RWPE1 (cell line): Measurements from ENCODE around the gene ZNF253.

ENCODE experiments used
- CTCF ChIA-PET: fragments of 350-600 bp; sonication (Branson Sonifier 250); formaldehyde crosslinking; extraction: SDS; loops from one replicate; lab custom pipeline; 2021; lab: Yijun Ruan, JAX
- POLR2A ChIA-PET: fragments of 400-600 bp; formaldehyde crosslinking; extraction: SDS; loops from one replicate; lab custom pipeline; 2020; ENCODE audit warnings: antibody characterized with exemption; ENCODE audit not compliant: low non-redundant PET; lab: Yijun Ruan, JAX
- DNase-seq: peaks from one replicate; pipeline ENCODE4 v3.0.0; 2012; ENCODE audit warnings: low spot score
- H3K27ac ChIP-seq: fragments of 450-650 bp; 2 replicates; pipeline ENCODE4 v1.5.1; 2017
- CTCF ChIP-seq: fragments of 450-650 bp; conservative IDR thresholded peaks from 2 replicates; pipeline ENCODE4 v1.5.1; 2017; ENCODE audit warnings: low read depth, mild to moderate bottlenecking

ZNF253 gene

GRCh38 chr19:19937403-19937802, 71.7 kb downstream of the ZNF253 start:
- H3K27ac ChIP-seq = no peak overlapping the region
- POLR2A ChIA-PET = no interaction called here
- TF ChIP-seq CTCF = no peak
- CTCF ChIA-PET = interaction anchor here (0.6 kb wide), 1 partner anchor 38 kb away, joined by 6 read pairs; no protein-coding TSS in a partner anchor
- DNase-seq = no peak

- ChIA-PET POLR2A (no interaction called here), CTCF (no interaction called here)
- TF ChIP-seq CTCF = no peak
- no peak overlapping the region for H3K27ac ChIP-seq
- DNase-seq = no peak
Measured at GRCh38 chr19:19938449-19938848, 72.8 kb downstream of the ZNF253 start.

GRCh38 chr19:19943848-19944582, 78.3 kb downstream of the ZNF253 start:
- POLR2A ChIA-PET = no interaction called here
- CTCF ChIA-PET = no interaction called here
- DNase-seq = no peak
- no peak overlapping the region for H3K27ac ChIP-seq
- TF ChIP-seq CTCF = no peak
